PFSK-1 (cell line): ENCODE measurements around the gene GIPC1.

ENCODE experiments used
- FOXP2 ChIP-seq: optimal IDR thresholded peaks from 2 replicates; pipeline ENCODE3; 2011; ENCODE audit warnings: borderline replicate concordance, control low read depth, inconsistent platforms; ENCODE audit not compliant: insufficient read depth; ENCODE audit errors: extremely low read length, extremely low read depth
- POLR2AphosphoS5 ChIP-seq: IDR thresholded peaks from 2 replicates; pipeline ENCODE4 v1.6.1; 2012; ENCODE audit warnings: low read depth, mild to moderate bottlenecking, control low read depth, low read length, moderate library complexity
- SIN3A ChIP-seq: IDR thresholded peaks from 2 replicates; pipeline ENCODE4 v1.6.1; 2012; ENCODE audit warnings: mild to moderate bottlenecking, low read length, moderate library complexity, borderline replicate concordance; ENCODE audit not compliant: insufficient read depth
- TAF1 ChIP-seq: IDR thresholded peaks from 2 replicates; pipeline ENCODE4 v1.6.1; 2012; ENCODE audit warnings: low read length, control low read depth, borderline replicate concordance; ENCODE audit not compliant: insufficient read depth
- TF ChIP-seq, protein P1 (sequence below), 2 experiments: IDR thresholded peaks; 2 replicates each; pipeline versions ENCODE4 v1.6.1 to v1.8.0; 2011 to 2012; ENCODE audit warnings: low read depth in 2 of 2, low read length in 2 of 2, control low read depth in 1 of 2, inconsistent platforms in 1 of 2, mild to moderate bottlenecking in 1 of 2, moderate library complexity in 1 of 2; ENCODE audit not compliant: insufficient read depth in 1 of 2

GIPC1 gene

DNA sequence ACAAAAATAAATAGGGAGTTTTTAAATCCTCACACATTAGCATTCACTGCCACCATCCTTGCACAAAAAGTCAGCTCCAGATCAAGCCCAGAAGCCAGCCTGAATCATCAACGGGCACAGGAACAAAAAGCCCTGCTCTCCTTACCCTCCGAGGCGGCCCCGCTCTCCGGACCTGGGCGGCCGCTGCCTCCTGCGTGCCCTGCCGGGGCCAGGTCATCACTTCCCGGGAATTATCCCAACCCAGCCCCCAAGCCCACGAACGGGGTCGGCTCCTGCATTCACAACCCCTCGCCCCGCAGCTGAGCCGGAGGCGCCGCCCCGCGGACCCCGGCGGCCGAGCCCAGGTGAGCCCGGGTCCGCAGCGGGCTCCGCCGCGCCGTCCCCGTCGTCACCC is 21.5 kb upstream of the GIPC1 start:
- no peak for TF ChIP-seq SIN3A
- TF ChIP-seq, protein P1, sequence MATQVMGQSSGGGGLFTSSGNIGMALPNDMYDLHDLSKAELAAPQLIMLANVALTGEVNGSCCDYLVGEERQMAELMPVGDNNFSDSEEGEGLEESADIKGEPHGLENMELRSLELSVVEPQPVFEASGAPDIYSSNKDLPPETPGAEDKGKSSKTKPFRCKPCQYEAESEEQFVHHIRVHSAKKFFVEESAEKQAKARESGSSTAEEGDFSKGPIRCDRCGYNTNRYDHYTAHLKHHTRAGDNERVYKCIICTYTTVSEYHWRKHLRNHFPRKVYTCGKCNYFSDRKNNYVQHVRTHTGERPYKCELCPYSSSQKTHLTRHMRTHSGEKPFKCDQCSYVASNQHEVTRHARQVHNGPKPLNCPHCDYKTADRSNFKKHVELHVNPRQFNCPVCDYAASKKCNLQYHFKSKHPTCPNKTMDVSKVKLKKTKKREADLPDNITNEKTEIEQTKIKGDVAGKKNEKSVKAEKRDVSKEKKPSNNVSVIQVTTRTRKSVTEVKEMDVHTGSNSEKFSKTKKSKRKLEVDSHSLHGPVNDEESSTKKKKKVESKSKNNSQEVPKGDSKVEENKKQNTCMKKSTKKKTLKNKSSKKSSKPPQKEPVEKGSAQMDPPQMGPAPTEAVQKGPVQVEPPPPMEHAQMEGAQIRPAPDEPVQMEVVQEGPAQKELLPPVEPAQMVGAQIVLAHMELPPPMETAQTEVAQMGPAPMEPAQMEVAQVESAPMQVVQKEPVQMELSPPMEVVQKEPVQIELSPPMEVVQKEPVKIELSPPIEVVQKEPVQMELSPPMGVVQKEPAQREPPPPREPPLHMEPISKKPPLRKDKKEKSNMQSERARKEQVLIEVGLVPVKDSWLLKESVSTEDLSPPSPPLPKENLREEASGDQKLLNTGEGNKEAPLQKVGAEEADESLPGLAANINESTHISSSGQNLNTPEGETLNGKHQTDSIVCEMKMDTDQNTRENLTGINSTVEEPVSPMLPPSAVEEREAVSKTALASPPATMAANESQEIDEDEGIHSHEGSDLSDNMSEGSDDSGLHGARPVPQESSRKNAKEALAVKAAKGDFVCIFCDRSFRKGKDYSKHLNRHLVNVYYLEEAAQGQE (IDR thresholded peaks at IDR 0.05; ENCODE audit: insufficient read depth in 1 of 2, low read depth in 2 of 2, low read length in 2 of 2) = no peak
- no peak for TF ChIP-seq TAF1
- TF ChIP-seq POLR2AphosphoS5 = no peak
- no peak for TF ChIP-seq FOXP2

DNA sequence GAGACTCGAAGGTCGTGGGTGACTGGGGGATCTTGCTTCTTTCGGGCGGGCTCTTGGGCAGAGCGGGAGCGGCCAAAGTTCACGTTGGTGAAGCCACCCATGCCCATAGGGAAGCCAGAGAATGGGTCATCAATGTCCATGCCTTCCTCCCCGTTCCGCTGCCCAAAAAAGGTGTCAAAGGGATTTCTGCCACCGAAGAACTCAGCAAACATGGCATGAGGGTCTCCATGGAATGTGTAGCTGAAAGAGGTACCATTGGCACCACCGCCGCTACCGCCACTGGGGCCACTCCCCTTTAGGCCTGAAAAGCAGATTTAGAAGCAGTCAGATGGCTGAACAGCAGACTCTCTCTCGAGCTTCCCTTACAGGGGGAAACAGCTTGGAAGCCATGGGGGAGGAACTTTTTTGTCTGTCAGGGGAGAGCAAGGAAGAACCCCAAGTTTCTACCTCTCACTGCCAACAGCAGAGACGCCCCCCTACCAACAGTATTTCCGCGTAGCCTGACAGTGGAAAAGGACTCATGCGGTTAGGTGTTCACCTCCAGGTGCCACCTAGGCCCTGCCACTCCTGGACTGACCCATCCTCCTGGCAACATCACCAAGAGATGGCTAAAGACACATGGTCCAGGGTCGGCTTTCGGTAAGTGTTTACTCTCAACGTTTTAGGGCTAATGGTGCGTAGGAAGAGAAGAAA is 21.0 kb upstream of the GIPC1 start:
- TF ChIP-seq TAF1 = no peak
- no peak for TF ChIP-seq POLR2AphosphoS5

DNA sequence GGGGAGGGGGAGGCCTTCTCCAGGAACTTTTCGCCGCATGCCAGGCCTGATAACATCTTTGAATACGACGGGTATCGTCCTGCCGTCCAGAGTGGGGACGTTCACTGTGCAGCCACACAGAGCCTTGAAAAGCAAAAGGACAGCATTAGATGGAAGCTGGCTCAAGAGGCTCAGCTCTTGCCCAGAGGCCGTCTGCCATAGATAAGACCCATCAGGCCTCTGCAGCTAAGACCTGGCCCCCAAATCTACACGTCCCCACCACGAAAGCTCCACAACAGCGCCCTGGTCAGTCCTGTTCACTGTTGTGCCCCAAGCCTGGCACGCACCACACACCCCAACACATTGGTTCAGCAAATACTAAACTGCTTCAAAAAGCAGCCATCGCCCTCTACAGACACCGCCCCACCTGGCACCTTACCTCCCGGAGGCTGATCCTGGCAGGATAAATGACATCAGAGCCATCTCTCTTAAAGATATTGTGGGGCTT is 20.2 kb upstream of the GIPC1 start:
- TF ChIP-seq FOXP2 (no peak), SIN3A (no peak), TAF1 (no peak), POLR2AphosphoS5 (no peak)
- TF ChIP-seq, protein P1 (IDR thresholded peaks at IDR 0.05; ENCODE audit: insufficient read depth in 1 of 2, low read depth in 2 of 2, low read length in 2 of 2) = no peak

DNA sequence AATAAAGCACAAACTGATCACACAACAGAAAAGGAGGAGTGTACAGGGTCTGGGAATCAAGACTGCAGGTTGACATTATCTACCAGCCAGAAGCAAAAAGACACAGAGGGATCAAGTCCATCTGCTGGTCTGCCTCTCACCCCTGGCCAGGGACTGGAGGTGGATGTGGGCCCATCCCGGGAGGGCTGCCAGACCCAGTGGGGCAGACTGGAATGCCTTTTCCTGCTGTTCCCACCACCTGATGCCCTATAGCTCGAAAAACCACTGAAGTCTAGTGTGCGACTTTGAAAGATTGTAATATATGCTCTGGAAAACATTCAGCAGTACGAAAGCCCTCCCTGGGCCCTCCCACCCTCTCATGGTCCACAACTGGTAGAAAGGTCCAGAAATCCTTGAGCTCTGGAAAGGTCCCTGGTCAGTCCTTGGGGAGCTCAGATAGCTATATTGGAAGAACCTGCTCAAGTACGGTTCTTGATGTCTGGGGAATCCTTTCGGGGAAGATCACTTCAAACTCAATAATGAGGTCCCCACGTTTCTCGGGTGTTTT is 19.6 kb upstream of the GIPC1 start:
- TF ChIP-seq POLR2AphosphoS5 = no peak
- no peak for TF ChIP-seq FOXP2
- no peak for TF ChIP-seq TAF1
- TF ChIP-seq, protein P1 (IDR thresholded peaks at IDR 0.05; ENCODE audit: insufficient read depth in 1 of 2, low read depth in 2 of 2, low read length in 2 of 2) = no peak
- TF ChIP-seq SIN3A = no peak

DNA sequence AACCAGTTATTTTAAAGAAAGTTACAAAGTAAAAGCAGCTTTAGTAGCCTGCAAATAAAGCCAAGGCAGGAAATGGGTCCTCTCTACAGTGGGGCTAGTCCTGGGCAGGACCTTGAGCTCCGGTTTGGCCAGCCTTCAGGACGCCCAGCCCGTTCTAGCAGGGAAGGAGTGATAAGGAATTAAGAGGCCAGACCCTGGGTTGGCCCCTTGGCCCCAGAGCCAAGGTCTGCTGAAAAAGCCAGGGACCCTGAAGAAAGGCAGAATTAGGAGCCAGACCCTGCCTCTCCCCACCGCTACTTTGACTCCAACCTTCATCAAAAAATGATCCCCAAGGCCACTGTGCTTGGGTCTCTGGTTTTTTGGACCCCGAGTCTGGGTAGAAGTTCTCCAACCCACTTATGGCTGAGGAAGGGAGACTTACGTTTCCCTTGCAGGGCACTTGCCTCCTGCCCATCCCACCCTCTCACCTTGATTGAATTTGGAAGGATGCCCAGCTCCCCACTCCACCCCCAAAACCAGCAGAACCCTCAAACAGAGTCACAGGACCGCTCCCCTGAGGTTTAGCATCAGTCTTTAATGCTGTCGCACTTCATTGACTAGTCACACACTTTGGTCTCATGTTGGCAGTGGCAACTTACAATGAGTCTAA is 18.4 kb upstream of the GIPC1 start:
- no peak for TF ChIP-seq SIN3A
- TF ChIP-seq, protein P1 (IDR thresholded peaks at IDR 0.05; ENCODE audit: insufficient read depth in 1 of 2, low read depth in 2 of 2, low read length in 2 of 2) = no peak
- no peak for TF ChIP-seq POLR2AphosphoS5
- TF ChIP-seq FOXP2 = no peak
- TF ChIP-seq TAF1 = no peak
